Left hindlimb (tissue), 1 donor: Measurements from ENCODE around the gene RALGPS2.
"Not testable (repeated sequence)": the region's sequence is repeated elsewhere in the genome, so short reads cannot be mapped to it uniquely, and the experiment has no call there.

Source experiments
- DNase-seq: peaks from one replicate; pipeline ENCODE4 v3.0.0-alpha.2; 2018

RALGPS2 gene

DNA sequence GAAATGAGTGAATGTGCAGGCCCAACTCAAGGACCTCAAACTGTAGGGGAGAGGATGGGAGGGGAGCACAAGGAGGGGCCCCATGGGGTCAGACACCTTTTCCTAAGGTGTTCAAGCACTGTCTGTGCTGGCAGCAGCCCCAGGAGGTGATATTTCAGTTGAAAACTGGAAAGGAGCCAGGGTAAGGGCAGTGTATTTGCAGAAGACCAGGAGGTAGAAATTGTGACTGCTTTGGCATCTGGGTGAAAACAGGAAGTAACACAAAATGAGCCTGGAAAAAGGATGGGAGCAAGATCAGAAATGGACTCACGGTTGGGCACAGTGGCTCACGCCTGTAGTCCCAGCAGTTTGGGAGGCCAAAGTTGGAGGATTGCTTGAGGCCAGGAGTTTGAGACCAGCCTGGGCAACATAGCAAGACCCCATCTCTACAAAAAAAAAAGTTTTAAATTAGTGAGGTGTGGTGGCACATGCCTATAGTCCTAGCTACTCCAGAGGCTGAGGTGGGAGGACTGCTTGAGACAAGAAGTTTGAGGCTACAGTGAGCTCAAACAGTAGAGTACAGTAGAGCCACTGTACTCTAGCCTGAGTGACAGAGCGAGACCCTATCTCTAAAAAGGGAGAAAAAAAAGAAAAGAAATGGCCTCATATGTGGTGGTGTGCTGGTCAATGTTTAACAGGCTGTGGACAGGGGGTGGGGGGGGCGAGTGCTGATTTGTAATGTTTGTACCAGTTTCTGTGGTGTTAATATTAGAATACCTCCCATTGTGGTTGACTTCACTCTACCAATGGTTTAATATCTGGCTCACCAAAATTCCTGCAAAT is 222.0 kb downstream of the RALGPS2 start:
- DNase-seq: no peak

DNA sequence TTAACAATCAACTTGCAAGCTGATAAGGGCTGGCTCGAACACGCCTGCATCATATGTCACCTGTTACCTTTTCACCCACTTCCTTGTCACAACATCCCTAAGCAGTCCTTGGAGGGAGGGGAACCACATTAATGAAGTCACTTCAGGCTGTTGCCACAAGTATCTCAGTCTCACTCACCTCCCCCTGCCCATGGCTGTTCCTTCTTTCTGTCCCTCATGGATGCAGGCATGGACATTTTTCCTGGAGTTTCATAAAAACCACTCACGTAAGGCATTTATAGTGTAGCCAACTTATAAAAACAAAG is 222.6 kb downstream of the RALGPS2 start:
- no peak for DNase-seq

DNA sequence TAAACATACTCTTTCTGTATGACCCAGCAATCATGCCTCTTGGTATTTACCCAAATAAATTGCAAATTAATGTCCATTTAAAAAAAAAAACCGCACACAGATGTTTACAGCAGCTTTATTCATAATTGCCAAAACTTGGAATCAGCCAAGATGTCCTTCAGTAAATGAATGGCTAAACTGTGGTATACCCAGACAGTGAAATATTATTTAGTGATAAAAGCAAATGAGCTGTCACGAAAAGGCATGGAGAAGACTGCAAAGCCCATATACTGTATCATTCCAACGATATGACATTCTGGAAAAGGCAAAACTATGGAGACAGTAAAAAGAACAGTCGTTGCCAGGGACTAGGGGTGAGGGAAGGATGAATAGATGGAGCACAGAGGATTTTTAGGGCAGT is 223.6 kb downstream of the RALGPS2 start:
- DNase-seq: no peak

DNA sequence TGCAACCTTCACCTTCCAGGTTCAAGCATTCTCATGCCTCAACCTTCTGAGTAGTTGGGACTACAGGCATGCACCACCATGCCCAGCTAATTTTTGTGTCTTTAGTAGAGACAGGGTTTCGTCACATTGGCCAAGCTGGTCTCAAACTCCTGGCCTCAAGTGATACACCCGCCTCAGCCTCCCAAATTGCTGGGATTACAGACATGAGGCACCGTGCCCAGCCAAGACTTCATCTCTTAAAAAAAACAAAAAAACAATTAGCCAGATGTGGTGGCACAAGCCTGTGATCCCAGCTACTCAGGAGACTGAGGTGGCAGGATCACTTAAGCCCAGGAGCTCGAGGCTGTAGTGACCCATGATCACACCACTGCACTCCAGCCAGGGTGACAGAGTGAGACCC is 224.8 kb downstream of the RALGPS2 start:
- DNase-seq: not testable (repeated sequence)

DNA sequence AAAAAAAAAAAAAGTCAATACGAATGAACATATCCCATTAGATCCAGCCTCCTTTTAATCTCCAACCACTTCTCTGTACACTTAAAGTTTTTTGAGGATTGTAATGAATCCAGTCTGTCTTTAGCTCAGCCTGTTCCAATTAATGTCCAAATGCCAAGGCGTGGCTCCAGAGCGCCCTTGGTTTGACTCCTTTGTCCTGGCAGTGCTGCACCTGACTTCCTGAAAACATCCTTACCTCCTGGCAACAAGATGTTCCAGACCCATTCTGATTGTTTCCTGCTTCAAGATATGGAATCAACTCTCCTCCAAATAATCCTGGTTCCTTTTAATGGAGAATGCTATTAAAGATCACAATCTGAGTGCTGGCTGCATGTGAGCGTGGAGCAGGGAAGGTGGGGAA is 226.6 kb downstream of the RALGPS2 start:
- DNase-seq: no peak

DNA sequence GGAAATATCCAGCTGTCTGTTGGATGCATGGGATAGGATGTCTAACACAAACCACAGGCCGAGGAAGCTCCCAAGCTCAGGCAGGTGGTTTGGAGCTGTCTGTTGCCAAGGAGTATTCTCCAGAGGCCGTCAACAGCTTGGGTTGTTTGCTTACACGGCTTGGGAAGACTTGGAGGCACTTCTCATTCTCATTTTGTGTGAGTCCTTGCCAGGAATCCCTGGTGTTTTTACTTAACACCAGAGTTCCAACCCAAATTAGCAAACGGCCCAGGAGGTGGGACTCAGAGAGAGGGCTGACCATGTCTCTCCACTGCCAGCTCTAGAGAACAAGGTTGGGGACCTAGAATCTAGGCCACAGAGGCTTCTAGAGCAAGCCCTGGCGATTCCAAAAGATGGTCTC is 228.0 kb downstream of the RALGPS2 start:
- peak; percentile 75 for DNase-seq

DNA sequence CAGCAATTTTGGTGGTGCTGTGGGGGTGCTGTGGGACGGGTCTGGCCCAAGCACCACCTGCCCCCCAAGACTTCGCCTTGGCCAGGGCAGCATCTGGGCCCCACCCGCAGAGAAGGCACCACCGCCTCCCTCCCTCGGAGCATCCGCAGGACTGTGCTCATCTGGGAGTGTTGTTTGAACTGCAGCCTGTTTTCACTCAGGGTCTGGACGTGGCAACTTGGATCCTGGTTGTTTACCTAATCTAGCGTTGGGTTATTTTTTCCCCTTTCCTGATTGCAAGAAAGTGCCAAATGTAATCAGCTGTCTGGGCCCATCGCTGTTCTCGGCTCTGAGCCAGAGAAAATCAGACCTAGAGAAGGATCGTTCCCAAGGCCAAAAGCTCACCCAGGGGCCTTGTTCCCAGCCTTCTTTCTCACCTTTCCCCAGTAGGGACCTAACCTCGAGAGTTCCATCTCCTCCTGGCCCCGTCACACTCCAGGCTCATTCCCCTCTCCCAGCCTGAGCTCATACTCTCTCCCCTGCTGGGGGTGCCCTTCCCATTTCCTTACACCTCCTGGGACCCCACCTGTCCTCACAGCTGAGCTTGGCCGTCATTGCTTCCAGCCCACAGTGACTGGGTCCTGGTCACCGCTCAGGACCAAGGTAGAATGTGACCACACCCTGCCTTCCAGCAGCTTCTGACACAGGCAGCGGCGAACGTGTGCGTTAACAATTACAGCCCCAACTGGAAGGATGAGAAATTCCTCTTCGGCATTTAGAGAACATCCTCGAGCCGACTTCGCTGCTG is 228.7 kb downstream of the RALGPS2 start:
- no peak for DNase-seq

DNA sequence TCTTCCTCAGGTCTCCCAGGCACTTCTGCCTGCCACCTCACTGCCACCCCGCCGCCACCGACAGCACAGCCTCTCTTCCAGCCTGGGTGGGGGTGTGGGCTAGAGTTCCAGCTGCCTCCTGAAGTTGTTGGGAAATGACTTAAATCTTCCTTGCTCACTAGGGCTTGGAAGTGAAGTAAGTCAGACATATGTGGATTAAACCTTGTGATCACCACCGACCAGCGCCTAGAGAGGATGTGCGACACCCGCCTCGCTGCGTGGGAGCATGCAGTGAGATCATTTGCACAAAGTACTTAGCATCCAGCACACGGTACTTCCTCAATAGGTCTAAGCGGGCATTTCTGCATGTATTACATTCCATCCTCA is 229.3 kb downstream of the RALGPS2 start:
- DNase-seq: no peak

DNA sequence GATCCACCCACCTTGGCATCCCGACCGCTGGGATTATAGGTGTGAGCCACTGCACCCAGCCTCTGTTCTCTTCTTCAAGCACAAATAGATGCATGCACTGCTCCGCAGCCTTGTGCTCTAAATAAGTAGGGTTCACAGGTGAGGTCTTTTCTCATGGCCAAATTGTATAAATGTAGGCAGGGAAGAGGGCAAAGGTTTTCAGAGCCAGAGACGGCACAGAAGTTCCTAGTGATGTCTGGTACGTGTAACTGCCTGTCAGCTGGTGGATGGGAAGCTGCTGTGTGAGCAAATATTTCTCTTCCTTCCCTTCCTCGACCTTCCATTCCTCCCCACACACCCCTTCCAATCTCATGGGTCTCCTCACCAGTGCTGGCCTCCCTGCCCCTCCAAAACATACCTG is 229.9 kb downstream of the RALGPS2 start:
- DNase-seq: no peak

DNA sequence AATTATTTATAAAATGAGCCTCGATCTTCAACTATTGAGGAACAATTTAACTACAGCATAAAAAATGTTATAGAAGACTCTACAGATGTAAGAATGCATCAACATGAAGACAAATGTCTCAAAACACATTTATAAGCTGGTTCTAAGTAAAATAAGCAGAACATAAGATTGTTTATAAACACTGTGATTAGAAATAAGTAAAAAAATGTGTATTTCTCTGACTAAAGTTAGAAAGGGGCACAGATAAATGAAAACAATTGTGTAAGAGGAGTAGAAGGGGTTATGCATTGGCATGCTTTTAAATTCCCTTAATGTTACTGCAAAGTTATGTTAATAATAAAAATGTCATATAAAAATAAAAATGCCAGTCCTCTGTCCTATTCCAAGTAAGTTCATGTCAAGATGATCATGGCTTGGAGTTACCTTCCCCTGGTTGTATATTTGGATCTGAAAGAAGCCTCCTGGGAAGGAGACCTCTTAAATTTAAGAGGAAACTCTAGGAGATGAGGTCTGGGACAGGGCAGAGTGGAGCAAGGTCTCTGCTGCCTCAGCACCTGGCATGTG is 230.4 kb downstream of the RALGPS2 start:
- DNase-seq: no peak

DNA sequence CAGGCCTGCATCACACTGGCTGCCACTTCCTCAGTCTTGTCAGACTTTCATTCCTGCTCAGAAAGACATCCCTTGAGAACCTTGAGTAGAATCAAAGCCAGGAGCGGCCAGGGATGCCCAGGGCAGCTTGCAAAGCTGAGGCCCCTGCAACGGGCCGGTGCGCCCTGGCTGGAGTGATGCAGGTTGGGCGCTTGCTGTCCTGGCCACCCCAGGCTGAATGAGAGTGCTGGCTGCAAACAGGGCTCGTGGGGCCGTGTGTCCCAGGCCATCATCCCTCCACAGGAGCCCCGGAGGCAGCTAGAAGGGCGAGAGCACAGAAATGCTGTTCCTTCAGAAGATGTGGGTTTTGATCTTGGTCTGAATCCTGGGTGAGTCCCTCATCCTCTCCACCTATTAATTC is 233.4 kb downstream of the RALGPS2 start:
- no peak for DNase-seq

DNA sequence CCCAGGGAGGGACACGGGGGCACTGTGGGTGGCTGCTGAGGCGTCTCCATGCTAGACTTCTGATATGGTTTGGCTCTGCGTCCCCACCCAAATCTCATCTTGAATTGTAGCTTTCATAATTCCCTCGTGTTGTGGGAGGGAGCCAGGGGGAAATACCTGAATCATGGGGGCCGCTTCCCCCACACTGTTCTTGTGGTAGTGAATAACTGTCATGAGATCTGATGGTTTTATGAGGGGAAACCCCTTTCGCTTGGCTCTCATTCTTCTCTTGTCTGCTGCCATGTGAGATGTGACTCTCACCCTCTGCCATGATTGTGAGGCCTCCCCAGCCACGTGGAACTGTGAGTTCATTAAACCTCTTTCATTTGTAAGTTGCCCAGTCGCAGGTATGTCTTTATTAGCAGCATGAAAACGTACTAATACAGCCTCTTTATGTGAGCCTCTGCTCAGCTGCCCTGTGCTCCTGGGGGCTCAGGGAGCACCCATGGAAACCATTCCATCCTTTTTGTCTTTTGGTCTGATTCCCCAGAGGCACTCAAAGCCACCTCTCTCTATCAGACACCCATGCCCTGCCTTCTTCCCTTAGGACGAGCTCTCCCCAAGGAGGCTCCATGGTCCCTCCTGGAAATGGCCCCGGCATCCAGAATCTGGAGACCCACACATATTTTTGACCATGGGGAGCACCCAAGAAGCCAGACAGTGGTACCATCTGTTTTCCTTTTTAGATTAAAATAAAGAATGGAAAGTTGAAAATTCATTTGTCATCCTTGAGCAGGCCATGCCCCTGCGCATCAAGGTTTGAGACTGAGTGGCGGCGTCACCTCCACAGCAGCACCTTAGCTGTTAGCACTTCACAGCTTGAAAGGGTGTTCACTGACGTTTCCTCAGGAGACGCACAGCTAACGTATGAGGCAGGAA is 234.8 kb downstream of the RALGPS2 start:
- DNase-seq: no peak

DNA sequence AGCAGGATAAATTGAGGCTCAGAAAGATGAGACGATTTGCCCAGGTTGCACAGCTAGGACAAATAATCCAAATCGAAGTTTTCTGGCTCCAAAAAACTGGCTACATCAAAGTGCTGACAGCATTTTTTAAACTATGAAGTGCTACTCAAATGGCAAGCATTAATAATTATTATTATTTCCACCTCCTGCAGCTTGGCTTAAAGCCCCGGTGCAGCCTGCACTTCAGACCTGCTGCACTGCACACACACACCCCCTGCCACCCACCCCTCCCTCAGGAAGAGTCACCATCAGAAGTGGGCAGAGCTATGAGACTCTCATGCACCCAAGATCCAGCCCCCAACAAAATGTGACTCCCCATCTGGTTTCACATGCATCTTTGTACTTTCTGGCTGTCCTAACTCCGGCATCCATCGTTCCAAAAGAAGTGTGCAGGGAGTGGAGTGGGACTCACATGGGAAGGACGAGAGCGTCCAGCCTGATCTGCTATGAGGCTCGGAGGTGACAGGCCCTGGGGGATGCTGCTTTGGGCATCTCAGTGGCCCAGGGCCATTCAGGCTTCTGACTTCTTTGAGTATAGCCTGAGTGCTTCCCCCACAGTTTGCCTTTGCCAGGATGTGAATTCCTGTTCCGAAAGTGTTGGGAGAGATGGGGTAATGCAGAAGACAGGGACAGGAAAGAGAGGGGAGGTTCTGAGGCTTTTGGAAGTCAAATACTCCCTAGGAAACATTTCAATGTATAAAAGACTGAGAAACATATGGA is 235.6 kb downstream of the RALGPS2 start:
- no peak for DNase-seq

DNA sequence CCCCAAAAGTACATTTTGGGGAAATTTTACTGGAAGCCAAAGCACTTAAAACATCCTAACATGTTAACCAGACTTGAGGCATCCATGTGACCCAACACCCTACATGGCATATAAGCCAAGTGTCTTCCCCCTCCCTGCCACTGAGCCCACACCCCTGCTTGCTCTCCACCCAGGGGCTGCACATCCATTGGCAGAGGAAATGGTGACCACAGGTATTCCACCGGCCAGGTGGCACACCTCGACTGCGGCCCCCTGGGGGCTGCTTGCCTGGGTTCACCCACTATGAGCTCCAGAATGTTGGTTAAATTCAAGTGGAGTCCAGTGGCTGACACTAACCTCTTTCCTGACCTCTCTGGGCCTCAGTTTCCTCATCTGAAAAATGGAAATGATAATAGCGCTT is 236.3 kb downstream of the RALGPS2 start:
- DNase-seq: no peak

DNA sequence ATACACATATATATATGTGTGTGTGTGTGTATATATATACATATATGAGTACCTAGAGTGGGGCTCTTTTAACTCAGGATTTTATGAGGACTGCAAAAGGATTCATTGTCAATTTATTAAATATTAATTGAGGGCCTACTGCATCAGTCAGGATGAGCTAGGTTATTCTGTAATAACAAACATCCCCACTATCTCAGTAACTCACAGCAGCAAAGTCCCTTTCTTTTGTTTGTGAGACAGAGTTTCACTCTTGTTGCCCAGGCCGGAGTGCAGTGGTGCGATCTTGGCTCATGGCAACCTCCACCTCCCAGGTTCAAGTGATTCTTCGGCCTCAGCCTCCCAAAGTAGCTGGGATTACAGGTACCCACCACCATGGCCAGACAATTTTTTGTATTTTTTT is 236.8 kb downstream of the RALGPS2 start:
- DNase-seq: no peak

DNA sequence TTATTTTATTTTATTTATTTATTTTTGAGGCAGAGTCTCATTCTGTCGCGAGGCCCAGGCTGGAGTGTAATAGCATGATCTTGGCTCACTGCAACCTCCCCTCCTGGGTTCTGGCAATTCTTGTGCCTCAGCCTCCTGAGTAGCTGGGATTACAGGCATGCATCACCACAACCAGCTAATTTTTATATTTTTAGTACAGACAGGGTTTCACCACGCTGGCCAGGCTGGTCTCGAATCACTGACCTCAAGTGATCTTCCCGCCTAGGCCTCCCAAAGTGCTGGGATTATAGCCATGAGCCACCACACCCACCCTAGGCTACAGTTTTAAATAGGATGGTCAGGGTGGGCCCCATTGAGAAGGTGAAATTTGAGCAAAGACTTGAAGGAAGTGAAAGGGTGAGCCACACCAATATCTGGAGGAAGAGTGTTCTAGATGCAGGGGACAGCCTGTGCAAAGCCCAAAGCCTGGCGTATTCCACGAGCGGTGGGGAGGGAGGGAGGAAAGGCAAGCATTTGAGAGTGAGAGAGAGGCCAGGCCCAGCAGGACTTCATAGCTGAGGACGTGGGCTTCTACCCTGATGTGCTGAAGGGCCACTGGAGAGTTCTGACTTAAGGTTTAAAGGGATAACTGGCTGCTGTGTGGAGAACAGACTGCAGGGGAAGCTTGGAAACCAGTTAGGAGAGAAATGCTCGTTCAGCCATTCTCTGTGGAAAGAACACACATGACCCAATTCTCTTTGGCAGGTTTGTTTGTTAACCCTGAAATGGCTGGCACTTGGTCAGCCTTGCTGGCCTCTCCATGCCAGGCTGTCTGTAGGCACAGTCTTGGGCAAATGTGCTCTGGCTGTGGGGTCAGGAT is 238.0 kb downstream of the RALGPS2 start:
- no peak for DNase-seq

DNA sequence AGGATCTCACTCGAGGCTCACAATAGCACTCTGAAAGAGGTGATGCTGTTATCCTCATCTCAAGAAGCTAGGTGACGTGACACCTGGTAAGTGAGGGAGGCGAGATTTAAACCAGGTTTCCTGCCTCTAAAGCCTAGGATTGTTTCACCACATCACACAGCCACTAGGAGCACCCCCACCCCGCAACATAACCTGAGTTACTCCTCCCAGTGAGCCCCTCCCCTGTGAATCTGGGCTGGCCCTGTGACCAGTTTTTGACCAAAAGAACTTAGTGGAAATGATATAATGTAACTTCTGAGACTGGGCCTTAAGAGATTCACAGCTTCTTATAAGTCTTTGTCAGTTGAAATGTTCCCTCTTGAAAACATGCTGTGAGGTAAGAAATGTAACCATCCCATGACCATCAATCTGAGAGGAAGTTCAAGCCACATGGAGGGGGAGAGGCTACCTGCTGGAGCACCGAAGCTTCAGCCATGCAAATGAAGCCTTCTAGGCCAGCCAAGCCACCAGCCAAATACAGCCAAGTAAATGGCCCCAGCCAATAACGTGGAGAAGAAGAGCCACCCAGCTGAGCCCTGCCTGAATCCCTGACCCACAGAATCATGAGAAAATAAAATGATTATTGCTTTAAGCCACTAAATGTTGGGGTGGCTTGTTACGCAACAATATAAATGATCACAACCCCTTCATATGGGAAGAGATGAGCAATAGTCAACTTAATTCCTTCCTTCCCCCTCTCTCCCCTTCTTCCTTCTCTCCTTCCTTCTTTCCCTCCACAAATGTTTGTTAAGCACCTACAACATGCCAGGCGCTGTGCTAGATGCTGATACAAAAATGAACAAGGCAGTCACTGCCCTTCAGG is 239.7 kb downstream of the RALGPS2 start:
- DNase-seq: no peak

DNA sequence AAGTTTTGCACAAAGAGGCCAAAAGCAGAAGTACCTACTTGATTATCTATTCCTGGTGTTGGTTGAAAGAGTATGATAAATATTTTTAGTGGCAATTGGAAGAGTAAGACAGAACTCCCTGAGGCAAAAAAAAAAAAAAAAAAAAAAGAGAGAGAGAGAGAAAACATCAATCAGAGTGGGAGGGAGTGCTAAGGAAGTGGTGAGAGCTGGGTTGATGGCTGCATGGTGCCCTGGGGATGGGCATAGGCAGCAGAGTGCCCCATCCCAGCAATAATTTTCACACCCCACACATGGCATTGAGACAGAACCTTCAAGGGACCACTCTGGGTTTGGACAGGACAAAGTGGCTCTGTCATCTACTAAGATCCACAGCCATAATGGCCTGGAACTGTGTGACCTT is 241.3 kb downstream of the RALGPS2 start:
- DNase-seq: no peak

DNA sequence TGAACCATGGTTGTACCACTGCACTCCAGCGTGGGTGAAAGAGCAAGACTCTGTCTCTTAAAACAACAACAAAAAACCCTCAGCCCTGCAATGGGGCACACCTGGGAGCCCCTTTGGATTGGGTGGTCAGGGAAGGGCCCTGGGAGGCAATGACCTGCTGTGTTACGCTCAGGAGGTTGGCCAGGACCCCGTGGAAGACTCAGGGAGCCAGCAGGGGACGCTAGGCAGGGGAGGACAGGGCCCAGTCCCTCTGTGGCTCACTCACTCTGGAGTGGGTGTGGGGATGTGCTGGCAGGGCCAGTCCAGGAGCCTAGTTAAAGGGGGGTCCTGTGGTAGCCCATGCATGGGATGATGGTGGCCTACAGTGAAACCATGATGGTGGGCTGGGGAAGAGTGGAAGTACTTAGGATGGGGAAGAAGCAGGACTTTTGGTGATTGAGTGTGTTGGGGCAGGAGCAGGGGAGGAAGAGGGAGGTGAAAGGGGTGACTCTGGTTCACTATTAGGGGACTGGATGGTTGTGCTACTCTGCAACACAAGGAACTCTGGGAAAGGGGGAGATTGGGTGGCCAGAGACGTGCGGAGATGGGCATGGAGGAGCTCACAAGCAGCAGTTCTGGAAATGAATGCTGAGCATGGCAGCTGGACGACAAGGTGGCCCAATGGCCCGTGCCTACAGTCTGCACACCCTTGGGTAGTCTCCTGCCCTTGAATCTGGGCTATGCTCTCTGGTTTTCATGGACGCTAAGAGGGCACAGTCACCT is 244.4 kb downstream of the RALGPS2 start:
- no peak for DNase-seq

DNA sequence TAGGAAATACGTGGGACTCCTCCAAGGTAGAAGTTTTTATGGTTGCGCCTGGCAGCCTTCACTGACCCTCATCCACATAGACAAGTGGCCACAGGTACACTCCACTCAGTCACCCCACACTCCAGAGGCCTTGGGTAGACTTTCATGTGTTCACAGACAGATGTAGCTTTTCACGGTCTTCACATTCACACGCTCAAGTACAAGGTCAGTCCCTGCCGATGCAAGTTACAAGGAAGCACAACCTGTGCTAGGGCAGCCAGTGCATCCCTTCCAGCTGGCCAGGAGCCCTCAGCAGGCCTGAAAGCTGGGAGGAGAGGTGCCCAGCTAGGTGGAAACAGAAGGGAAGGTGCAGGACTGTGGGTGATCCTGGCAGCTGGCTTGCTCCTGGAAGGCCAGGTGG is 245.1 kb downstream of the RALGPS2 start:
- no peak for DNase-seq
